HG03066 (cell line): ENCODE measurements around the gene ZNF263.

Experiments used
- ATAC-seq: cut with Tn5 transposase; IDR thresholded peaks from one replicate; pipeline ENCODE4 v1.9.1; 2021; ENCODE audit warnings: low read depth; ENCODE audit not compliant: unreplicated experiment

Gene ZNF263

GRCh38 chr16:3282730-3283542, at the start of gene ZNF263:
Gene ZNF263, plus strand, starts transcription at chr16:3283491. Its CDS starts 328 bp downstream, at chr16:3283819.
- peak; percentile 83 for ATAC-seq

GRCh38 chr16:3234543-3234856, 48.8 kb upstream of the ZNF263 start:
- ATAC-seq = no peak

DNA sequence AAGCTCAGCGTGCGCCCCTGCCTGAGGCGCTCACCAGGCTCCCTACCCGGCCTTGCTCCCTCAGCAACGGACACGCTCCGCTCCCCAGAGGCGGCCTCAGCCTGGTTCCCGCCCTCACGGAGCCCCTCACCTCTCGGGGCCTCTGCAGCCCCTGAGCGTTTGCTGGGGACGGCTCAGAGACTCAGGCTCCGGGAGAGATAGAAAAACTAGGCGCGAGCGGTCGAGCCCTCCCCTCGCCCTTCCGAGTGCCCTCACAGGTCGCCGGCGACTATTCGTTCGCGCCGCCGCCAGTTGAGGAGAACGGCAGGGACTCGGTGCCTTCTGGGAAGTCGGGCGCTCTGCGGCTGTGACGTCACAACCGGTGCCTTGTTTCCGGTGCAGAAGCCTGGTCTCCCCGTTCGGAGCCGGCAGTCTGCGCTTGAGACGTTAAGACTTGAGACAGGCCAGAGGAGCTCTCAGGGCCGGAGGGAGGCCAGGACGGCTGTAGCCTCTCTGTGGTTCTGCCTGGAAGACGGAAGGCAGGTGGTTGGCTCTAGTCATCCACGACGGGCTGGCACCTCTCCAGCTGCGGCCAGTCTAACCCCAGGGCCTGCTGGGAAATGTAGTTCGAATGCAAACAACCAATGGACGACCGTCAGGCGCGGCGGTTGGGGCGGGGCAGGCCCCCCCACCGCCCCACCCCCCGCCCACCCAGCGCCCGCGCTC, 48.3 kb upstream of the ZNF263 start, which contains the start of gene ZNF200:
Gene ZNF200 (minus strand): TSS at position 302 of the 705 bp plus-strand sequence. CDS start 1,403 bp downstream, outside the sequence.
- peak; percentile 83 for ATAC-seq

- no peak for ATAC-seq
Observed at GRCh38 chr16:3235856-3236669, 47.2 kb upstream of the ZNF263 start.

DNA sequence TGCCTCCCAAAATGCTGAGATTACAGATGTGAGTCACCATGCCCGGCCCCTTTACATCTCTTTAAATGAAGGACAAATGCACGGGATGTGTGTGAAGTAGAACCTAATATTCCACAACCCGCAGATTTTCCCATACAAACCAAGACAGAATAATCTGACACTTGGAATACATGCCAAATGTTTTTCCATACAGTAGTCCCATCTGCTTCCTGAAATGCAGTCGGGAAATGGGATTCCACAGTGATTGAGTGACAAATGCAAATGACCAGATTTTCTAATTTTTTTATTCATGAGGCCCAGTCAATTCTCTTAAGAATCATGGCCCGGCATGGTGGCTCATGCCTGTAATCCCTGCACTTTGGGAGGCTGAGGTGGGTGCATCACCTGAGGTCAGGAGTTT, 41.5 kb upstream of the ZNF263 start:
- no peak for ATAC-seq

DNA sequence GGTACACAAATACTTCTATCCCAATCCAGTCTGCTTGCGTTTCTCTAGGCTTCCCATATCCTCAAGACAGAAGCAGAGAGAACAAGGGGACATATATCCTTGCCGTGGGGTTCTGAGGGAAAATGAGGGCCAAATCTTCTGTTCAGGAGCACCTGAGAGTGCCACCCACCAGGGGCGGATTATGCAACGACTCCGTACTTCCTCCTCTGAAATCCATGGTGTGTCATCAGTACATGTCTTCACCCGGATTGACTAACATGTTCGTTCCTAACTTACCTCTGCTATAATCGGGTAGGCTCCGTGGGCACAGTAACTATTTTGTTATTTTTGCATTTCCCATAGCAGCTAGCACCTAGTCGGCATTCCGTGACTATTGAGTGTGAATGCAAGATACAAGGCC, 40.6 kb upstream of the ZNF263 start:
- no peak for ATAC-seq

GRCh38 chr16:3243882-3244281, 39.4 kb upstream of the ZNF263 start:
- no peak for ATAC-seq

- no peak for ATAC-seq
Observed at GRCh38 chr16:3246002-3246401, 37.3 kb upstream of the ZNF263 start.

DNA sequence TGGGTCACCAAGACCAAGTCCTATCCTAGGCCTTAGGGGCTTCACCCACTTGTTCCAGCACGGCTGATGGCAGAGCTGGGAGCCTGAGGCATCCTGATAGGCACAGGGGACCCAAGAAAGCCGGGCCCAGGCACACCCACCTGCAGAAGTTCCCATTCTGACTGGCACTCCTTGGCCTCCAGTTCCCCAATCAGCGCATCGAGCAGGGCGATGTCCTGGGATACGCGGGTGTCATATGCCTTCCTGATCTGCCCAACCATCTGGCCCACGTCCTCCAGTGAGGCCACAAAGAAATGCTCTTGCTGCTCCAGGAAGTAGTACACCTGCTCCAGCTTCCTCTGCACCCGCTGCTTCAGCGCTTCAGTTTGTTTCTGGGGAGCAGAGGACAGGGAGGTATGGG, 36.4 kb upstream of the ZNF263 start:
- ATAC-seq = no peak

GRCh38 chr16:3248596-3248995, 34.7 kb upstream of the ZNF263 start:
- ATAC-seq = no peak

GRCh38 chr16:3249020-3249419, 34.3 kb upstream of the ZNF263 start:
- ATAC-seq = no peak

DNA sequence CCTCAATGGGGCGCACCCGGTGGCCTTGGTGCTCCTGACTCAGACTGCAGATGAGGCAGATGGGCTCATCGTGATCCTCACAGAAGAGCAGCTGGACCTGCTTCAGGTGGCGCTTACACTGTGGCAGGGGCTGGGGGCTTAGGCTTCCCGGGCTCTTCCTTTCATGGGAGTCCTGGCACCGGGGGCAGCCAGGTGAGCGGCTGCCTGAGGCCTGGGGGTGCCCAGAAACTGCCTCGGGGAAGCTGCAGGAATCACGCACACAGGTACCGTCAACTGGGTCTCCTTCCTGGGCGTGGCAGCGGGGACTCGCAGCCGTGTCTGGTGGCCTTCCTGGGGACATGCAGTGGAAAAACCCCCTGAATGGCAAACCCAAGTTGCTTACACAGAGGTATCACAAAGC, 33.8 kb upstream of the ZNF263 start:
- ATAC-seq = no peak

GRCh38 chr16:3252967-3253366, 30.3 kb upstream of the ZNF263 start:
- no peak for ATAC-seq

- no peak for ATAC-seq
Observed at GRCh38 chr16:3254309-3254708, 29.0 kb upstream of the ZNF263 start.

- ATAC-seq = no peak
Observed at GRCh38 chr16:3256146-3256865, 27.0 kb upstream of the ZNF263 start, which contains the start of gene MEFV. Gene MEFV, minus strand, starts transcription at chr16:3256633. Its CDS starts 46 bp downstream, at chr16:3256587.

DNA sequence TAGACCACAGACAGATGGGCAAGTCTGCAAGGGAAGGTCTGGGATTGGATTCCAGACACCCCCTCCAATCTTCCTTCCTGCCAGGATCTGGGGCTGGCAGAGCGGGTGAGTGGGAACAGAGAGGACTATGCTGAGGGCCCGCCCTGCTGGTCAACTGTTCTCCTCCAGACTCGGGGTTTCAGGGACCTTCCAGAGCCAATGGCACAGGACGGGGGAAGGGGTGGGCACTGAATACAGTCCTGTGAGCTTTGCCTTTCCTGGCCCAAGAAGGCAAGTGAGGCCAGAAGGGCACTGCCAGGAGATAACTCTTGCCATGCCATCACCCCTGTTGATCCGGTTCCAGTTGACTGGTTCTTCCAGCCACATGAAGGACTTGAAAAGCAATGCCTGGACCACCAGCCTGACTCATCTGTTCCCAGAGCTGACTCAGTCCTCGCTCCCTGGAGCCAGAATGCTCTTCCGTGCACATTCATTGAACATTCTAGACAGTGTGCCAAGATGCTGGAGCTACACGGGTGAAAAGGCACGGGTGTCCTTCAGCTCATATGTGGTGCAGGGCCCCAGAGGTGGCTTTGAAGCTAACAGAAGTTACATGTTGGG, 26.3 kb upstream of the ZNF263 start:
- ATAC-seq = no peak

- no peak for ATAC-seq
Observed at GRCh38 chr16:3259836-3260235, 23.5 kb upstream of the ZNF263 start.

DNA sequence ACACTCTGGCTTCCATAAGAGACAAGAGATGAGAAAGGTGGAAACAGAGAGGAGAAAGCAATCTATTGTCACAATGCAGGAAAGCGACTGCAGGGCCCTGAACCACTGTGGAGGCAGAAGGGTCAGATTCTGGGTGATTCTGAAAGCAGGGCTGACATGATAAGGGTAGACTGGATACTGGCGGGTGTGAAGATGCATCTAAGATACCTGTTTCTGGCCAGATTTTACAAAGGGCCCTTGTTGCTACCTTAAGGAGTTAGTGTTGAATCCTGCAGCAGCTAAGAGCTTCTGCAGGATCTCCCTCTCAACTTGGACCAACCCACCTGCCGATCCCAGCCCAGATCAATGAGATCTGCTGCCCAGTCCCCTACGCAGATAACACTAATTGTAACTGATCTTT, 20.8 kb upstream of the ZNF263 start:
- ATAC-seq = no peak

DNA sequence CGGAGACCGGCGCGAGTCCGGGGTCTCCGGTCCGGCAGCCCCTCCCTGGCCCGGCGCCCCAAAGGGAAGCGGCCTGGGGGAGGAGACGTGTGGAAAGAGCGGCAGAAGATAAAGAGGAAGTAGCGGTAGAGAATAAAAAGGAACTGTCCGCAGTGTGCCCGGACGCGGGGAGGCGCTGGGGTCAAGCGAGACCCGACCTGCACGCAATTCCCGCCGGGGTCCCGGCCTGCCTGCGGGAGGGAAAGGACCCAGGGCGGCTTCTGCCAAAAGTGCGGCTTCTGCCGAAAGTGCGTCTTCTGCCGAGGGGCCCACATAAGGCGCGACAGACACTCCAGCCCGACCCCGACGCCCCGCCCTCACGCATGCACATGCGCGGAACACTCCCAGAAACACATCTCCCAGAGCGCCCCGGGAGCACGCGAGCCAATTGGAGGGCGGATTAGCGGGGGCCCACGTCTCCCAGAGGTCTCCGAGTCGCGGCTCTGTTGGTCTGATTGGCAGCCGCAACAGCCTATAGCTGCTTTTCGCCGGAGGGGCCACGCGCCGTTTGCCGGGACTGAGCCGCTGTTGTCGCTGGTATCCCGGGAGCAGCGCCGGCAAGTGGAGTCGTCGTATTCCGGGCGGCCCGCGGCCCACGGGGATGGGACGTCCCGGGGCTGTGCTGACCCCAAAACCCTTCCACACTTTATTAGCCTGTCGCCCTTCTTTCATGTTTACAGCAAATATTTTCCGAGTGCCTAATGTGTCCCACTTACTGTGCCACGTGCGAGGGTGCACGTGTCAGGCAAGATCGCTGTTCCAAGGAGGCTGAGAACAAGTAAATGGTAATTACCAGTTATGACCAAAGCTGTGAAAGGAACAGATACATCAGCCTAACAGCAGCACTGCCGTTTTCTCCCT, 18.9 kb upstream of the ZNF263 start:
- ATAC-seq = peak; percentile 80
